NCI-H1092 treated with DMSO at 0.1 percent for 48 hours (cell line): ENCODE measurements around the gene FAM20A.
A peak's percentile ranks its signal among the peaks of the same experiment; 100 is the strongest.

Source experiments
- DNase-seq: peaks from one replicate; lab custom pipeline; 2025; lab: John Stamatoyannopoulos, UW

The FAM20A gene

DNA sequence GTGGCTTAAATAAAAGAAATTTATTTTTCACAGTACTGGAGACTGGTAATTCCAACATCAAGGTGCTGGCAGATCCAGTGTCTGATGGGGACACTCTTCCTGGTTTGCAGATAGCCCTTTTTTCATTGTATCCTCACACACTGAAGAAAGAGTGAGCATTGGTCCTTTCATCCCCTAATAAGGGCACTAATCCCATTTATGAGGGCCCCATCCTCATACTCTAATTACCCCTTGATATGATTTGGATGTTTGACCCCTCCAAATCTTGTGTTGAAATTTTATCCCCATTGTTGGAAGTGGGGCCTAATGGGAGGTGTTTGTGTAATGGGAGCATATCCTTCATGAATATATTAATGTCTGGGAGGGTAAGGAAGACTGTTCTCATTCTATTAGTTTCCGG is 9.4 kb upstream of the FAM20A start:
- DNase-seq = no peak

GRCh38 chr17:68608515-68609130 is 7.5 kb upstream of the FAM20A start:
- DNase-seq = no peak

- DNase-seq = no peak
Measured at GRCh38 chr17:68606451-68607307, 5.5 kb upstream of the FAM20A start.

GRCh38 chr17:68605914-68606313 is 4.7 kb upstream of the FAM20A start:
- no peak for DNase-seq

DNA sequence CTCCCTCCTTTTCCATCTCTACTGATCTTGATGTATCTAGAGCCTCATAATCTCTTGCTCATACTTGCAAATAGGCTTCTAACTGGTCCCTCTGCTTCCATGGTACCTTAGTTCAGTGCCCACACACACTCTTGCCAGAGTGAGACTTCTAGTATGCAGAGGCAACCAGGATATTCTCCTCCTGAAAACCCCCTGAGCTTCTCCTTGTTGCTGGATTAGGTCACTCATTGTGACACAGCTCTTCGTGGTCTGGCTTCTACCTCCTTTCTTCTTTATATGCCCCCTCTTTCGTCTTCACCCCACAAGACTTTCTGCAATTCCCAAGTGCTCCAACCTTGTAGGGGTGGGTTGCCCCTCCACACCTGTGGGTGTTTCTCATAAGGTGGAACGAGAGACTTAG is 2.5 kb upstream of the FAM20A start:
- no peak for DNase-seq

DNA sequence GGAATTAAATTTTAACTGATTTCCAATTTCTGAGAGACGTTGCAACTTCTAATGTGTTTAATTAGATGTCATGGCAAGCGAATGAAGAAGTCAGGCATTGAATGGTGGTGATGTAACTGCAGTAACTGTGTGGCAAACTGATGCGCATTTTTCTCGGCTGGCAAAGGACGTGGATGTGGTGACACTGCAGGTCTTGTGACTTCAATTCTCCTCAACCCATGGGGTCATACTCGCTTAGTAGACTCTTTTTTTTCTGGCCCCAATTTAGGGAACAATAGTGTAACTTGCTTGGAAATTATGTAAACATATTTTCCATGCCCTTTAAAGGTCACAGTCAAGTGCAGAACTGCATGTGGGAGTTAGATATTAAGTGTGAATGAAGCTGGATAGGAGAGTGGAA is 1.9 kb upstream of the FAM20A start:
- DNase-seq = no peak

- DNase-seq = no peak
Measured at GRCh38 chr17:68602289-68602688, 1.1 kb upstream of the FAM20A start.

- no peak for DNase-seq
Measured at GRCh38 chr17:68601565-68602288, 560 bp upstream of the FAM20A start.

DNA sequence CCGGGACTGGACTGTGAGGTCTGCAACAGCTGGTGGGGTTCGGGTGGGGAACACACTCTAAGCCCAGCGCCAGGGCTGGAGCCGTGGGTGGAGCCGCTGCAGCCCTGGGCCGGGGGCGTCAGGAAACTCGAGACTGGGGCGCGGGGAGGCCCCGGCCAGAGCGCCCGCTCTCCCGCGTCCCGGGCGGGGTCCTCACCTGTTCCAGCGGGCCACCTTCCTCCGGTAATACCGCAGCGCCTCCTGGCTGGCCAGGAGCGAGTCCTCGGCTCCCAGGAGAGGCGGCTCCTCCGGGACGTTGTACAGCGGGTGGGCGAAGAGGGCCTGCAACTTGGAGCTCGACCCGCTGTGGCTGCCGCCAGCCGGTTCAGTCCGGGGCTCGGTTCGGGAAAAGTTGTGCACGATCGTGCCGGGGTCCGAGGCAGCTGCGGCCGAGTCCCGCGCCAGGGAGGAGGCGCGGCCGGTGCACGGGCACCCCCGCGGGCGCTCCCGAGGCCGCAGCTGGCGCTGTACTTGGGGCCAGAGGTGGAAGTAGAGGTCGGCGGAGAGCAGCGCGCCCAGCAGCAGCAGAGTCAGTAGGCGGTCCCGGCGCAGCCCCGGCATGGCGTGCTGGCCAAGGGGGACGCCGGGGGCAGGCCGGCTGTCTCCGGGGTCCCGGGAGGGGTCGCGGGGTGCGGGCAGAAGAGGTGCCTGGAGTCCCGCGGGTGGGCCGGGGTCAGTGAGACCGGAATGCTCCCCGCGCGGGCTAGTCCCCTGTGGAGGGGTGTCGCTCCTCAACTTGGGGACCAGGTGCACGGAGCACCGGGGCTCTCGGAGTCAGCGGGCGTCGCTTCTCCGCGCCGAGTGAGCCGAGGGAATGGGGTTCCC is 868 bp downstream of the FAM20A start:
- peak; percentile 23 for DNase-seq

DNA sequence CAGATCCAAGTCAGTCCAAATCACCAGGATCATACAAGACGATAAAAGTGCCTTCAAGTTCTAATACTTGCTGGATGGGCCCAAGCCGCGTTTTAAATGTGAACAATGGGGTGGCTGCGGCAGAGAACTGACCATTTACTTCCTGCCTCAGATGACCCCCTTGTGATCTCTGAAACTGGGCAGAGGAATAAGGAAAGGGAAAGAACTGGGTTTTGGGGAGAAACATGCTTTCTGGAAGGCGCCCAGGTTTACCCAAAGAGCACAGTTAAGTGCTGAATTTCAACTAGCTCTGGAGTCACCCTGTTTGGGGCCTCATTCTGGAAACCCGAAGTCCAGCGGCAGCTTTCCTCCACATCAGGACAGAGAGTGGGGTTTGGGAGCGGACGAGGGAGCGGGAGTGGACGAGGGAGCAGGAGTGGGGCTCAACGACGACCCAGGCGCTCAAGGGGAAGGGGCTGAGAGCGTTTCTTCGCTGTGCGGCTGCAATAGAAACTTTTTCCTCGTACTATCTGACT is 1.6 kb downstream of the FAM20A start:
- no peak for DNase-seq

DNA sequence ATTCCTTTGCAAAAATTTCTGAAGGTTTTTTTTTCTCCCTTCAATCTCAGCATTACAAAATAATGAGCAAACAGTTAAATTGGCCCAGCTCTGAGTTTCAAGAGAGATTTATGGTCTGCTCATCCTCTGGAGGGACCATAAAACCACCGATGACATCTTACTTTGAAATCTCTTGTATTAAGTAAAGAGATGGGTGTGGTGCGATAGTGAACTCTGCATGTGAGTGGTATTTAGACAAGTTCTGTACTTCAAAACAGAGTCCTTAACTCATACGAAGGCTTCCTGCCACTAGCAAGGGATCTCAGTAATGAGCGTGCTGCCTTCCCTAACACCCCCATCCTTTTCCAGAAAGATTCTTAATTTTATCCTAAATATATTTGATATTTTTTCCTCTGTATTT is 2.1 kb downstream of the FAM20A start:
- no peak for DNase-seq

GRCh38 chr17:68598545-68598961 is 2.6 kb downstream of the FAM20A start:
- DNase-seq = no peak

DNA sequence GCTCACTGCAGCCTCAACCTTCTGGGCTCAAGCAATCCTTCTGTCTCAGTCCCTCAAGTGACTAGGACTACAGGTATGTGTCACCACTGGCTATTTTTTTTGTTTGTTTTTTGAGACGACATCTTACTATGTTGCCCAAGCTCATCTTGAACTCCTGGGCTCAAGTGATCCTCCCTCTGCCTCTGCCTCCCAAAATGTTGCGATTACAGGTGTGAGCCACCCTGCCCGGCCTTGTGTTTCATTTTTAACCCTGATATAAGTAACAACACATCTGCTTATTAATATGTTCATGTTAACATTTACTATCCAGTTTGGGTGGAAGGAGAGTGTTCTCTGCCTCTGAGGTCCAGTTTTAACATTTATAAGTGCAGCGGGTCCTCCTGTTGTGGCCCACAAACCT is 3.1 kb downstream of the FAM20A start:
- DNase-seq = no peak

- no peak for DNase-seq
Measured at GRCh38 chr17:68596411-68596945, 4.7 kb downstream of the FAM20A start.

DNA sequence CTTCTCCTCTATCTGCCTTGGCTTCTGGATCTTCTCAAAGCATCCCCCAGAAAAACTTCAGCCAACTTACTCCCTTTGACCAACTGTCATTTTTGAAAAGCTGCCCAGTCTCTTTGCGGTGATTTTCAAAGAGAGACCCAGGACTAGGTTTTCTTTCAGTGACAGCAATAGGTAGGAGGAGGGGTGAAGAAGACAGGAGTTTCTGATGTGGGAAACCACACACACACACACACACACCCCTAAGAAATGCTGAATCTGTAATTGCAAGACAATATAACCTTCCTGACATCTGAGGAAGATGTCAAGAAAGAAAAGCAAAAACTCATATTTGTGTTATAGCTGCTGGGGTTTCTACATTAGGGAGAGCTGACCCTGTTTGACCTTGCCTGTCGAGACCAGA is 5.2 kb downstream of the FAM20A start:
- DNase-seq = no peak

GRCh38 chr17:68595496-68595895 is 5.7 kb downstream of the FAM20A start:
- DNase-seq = no peak

- DNase-seq = no peak
Measured at GRCh38 chr17:68594552-68594951, 6.6 kb downstream of the FAM20A start.

DNA sequence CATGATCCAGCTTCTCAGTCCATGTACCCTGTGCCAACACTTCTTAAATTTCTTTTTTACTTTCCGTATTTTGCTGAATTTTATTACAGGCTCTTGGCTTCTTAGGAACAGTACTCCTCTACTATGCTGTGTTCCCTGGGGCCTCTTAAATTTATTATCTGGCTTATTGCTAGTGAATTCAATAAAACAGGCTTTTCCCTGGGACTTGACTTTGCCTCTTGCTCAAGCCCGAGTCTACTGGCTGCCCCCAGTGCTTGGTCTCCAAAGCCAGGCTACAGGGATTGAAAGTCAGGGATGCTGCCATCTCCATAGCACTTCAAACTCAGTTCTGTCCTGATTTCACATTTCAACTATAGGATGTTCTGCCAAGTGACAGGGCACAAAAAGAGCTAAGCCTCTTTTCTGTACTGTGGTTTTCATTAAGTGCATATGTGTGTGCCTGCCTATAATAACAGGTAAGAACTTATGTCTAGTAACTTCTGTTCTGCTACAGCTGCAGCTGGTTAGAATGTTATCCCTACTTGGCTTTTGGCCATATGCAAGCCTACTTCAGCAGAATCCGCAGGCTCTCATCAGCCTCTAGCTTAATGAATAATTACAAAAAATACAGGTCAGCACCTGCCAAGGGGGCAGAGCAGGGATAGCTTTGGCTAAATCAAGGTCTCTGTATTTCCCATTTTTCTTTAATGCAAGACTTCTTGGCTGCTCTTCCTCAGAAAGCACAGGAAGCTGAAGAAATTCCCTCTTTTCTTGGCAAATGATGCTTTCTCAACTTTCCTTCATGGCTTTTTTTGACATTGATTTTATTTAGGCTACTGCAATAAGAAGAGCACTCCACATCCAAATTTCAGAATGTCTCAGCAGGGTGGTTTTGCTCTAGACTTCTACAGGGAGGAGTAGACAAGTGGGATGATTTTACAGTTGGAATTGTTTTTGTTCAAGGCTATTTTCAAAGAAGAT is 8.2 kb downstream of the FAM20A start:
- DNase-seq = peak; percentile 71

DNA sequence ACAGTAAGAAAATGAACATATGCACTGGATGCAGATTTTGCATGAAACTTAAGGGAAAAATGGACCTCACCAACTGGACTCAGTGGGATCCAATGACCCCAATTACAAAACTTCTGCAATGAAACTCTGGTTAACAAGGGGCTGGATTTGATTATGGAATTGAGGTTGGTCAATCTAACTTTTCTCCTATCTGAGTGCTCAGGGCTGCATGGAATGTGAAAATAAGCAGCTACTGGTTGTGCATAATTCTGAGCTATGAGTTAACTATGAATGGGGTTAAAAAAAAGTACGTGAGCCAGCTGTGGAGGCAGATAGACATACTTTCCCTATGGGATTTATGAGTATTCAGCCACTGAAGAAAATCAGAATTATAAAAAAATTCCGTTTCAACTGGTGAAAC is 9.2 kb downstream of the FAM20A start:
- no peak for DNase-seq

- no peak for DNase-seq
Measured at GRCh38 chr17:68591583-68591982, 9.6 kb downstream of the FAM20A start.
